Activated CD4-positive, alpha-beta T cell treated with anti-CD3 and anti-CD28 coated beads for 36 hours (primary cell): ENCODE data around the gene CHD1. TPM values are rescaled to one million over a fixed set of nuclear protein-coding genes. Genes with fewer than 3 reads are reported as not detected.

Source experiments
- ATAC-seq: fragments of 200-7000 bp; cut with Tn5 transposase; one replicate; pipeline ENCODE4 v1.10.0; 2021; ENCODE audit warnings: mild to moderate bottlenecking, moderate library complexity
- CTCF ChIA-PET: fragments of 350-600 bp; sonication (Branson Sonifier 250); formaldehyde crosslinking; loops from one replicate; lab custom pipeline; 2021; ENCODE audit warnings: antibody characterized with exemption; lab: Charles Lee
- POLR2A ChIA-PET: fragments of 350-600 bp; sonication (Branson Sonifier 250); formaldehyde crosslinking; loops from one replicate; lab custom pipeline; 2021; ENCODE audit warnings: antibody characterized with exemption, inconsistent platforms; lab: Charles Lee
- DNase-seq: peaks from one replicate; pipeline ENCODE4 v3.0.0-alpha.2; 2020
- H3K27ac Mint-ChIP-seq: one replicate; pipeline ENCODE4 v1.8.0; 2021; ENCODE audit warnings: mixed read lengths
- H3K27me3 Mint-ChIP-seq: one replicate; pipeline ENCODE4 v1.8.0; 2021; ENCODE audit warnings: mixed read lengths
- H3K36me3 Mint-ChIP-seq: one replicate; pipeline ENCODE4 v1.8.0; 2021; ENCODE audit warnings: low read depth, mixed read lengths
- H3K4me1 Mint-ChIP-seq: one replicate; pipeline ENCODE4 v1.8.0; 2021; ENCODE audit warnings: mixed read lengths
- H3K4me3 Mint-ChIP-seq: one replicate; pipeline ENCODE4 v1.8.0; 2021; ENCODE audit warnings: mild to moderate bottlenecking, moderate library complexity, mixed read lengths
- H3K9me3 Mint-ChIP-seq: one replicate; pipeline ENCODE4 v1.8.0; 2021; ENCODE audit warnings: low read depth, mixed read lengths
- intact Hi-C, 2 experiments: fragments of 100-400 bp; cut with DNase I in 1 of 2; cut with micrococcal nuclease in 1 of 2; formaldehyde crosslinking; loops; one replicate each; pipeline versions ENCODE4 v1.14.2 to v1.15.1; 2022 to 2024; cut with DNase I, micrococcal nuclease
- total RNA-seq, 2 experiments: library from RNA; stranded (reverse); gene quantifications; one replicate each; pipeline ENCODE4 v1.2.3, GENCODE V29; 2021

Gene CHD1
- total RNA-seq, 2 experiments from 2014 or later: 50.8 to 75.5 TPM

- Mint-ChIP-seq H3K4me1 (no peaks in the 10 kb centered on the region), H3K27me3 (no peaks in the 10 kb centered on the region), H3K4me3 (no peak overlapping the region), H3K36me3 (peaks cover 14% of the 10 kb centered on the region), H3K27ac (no peak overlapping the region), H3K9me3 (peaks cover 16% of the 10 kb centered on the region)
- ATAC-seq (no peak), DNase-seq (no peak)
- CTCF ChIA-PET: no interaction called here
- intact Hi-C loops: no loop called here
- POLR2A ChIA-PET: no interaction called here
Observed at GRCh38 chr5:98805070-98805469, 123.7 kb downstream of the CHD1 start.

- H3K4me1 Mint-ChIP-seq: no peaks in the 10 kb centered on the region
- ChIA-PET CTCF (no interaction called here), POLR2A (no interaction called here)
- intact Hi-C loops: no loop called here
- H3K36me3 Mint-ChIP-seq: peaks cover 14% of the 10 kb centered on the region
- H3K27ac Mint-ChIP-seq: no peak overlapping the region
- no peak for DNase-seq
- H3K4me3 Mint-ChIP-seq: no peak overlapping the region
- H3K9me3 Mint-ChIP-seq: peaks cover 16% of the 10 kb centered on the region
- ATAC-seq: no peak
- H3K27me3 Mint-ChIP-seq: no peaks in the 10 kb centered on the region
Observed at GRCh38 chr5:98804066-98804465, 124.7 kb downstream of the CHD1 start.

Other genes with a start within 250 kb of the CHD1 start
- 1 to 10 TPM; 2.8 to 2.9 TPM for gene RGMB, start 155.3 kb downstream of the CHD1 start, total RNA-seq